ENCODE data around the gene GALNT11. TPM values are rescaled to one million over a fixed set of nuclear protein-coding genes. Genes with fewer than 3 reads are reported as not detected.
"Not testable (repeated sequence)": the region's sequence is repeated elsewhere in the genome, so short reads cannot be mapped to it uniquely, and the experiment has no call there.

GALNT11 gene
- total RNA-seq, 2 experiments from 2014 or later: 17.3 to 18.9 TPM

DNA sequence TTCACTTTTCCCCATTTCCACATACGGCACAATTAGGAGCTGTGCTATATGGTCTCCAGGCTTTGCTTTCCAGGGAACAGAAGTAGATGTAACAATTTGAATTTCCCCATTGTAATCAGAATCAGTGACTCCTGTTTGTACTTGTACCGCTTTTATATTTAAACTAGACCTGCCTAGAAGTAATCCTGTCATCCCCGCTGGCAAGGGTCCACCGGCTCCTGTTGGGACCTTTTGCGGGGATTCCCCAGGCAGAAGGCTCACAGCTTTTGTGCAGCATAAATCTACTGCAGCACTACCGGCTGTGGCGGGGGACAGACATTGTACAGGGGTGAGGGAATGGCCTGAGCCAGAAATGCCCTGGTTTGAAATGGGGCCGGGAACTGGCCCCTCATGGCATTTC, 17.6 kb downstream of the GALNT11 start:
- H3K9me3 Mint-ChIP-seq: peaks cover 58% of the 10 kb centered on the region
- peaks cover 18% of the 10 kb centered on the region for H3K4me1 Mint-ChIP-seq
- DNase-seq, H3K4me3 Mint-ChIP-seq, H3K27me3 Mint-ChIP-seq, H3K27ac Mint-ChIP-seq, POLR2A ChIA-PET: not testable (repeated sequence)
- CTCF ChIA-PET: interaction anchor here (0.7 kb wide), 1 partner anchor 80 kb away, joined by 4 read pairs; no protein-coding TSS in a partner anchor
- H3K36me3 Mint-ChIP-seq (ENCODE audit: low read depth): peaks cover 35% of the 10 kb centered on the region

DNA sequence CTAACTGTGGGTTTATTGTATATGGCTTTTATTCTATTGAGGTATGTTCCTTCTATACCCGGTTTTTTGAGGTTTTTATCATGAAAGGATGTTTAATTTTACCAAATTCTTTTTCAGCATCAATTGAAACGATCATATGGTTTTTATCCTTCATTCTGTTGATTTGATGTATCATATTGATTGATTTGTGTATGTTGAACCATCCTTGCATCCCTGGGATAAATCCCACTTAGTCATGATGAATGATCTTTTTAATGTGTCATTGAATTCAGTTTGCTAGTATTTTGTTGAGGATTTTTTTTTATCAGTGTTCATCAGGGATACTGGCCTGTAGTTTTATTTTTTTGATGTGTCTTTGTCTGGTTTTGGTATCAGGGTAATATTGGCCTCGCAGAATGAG, 19.4 kb downstream of the GALNT11 start:
- peaks cover 47% of the 10 kb centered on the region for H3K9me3 Mint-ChIP-seq
- H3K4me3 Mint-ChIP-seq, H3K27me3 Mint-ChIP-seq, CTCF ChIA-PET, H3K27ac Mint-ChIP-seq, POLR2A ChIA-PET, DNase-seq: not testable (repeated sequence)
- H3K4me1 Mint-ChIP-seq: peaks cover 18% of the 10 kb centered on the region
- peaks cover 23% of the 10 kb centered on the region for H3K36me3 Mint-ChIP-seq (ENCODE audit: low read depth)

DNA sequence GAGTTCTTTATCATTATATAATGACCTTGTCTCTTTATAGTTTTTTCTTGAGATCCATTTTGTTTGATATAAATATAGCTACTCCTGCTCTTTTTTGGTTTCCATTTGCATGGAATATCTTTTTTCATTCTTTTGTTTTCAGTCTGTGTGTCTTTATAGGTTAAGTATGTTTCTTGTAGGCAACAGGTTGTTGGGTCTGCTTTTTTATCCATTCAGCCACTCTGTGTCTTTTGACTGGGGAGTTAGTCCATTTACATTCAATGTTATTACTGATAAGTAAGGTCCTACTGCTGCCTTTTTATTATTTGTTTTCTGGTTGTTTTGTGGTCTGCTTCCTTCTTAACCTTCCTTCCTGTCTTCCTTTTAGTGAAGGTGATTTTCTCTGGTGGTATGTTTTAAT, 21.1 kb downstream of the GALNT11 start:
- Mint-ChIP-seq H3K36me3 (ENCODE audit: low read depth) (peaks cover 18% of the 10 kb centered on the region), H3K4me3 (no peak overlapping the region), H3K27me3 (no peaks in the 10 kb centered on the region), H3K9me3 (peaks cover 40% of the 10 kb centered on the region), H3K27ac (no peak overlapping the region), H3K4me1 (peaks cover 18% of the 10 kb centered on the region)
- POLR2A ChIA-PET: no interaction called here
- no peak for DNase-seq
- CTCF ChIA-PET: no interaction called here

DNA sequence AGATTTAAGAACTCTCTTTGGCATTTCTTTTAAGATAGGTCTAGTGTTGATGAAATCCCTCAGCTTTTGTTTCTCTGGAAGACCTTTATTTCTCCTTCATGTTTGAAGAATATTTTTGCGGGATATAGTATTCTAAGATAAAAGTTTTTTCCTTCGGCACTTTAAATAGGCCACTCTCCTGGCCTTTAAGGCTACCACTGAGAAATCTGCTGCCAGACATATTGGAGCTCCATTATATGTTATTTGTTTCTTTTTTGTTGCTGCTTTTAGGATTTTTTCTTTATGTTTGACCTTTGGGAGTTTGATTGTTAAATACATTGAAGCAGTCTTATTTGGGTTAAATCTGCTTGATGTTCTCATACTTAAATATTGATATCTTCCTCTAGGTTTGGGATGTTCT, 22.6 kb downstream of the GALNT11 start:
- Mint-ChIP-seq H3K27me3 (no peaks in the 10 kb centered on the region), H3K27ac (no peak overlapping the region), H3K9me3 (peaks cover 34% of the 10 kb centered on the region), H3K4me3 (no peak overlapping the region), H3K4me1 (peaks cover 18% of the 10 kb centered on the region), H3K36me3 (ENCODE audit: low read depth) (peaks cover 18% of the 10 kb centered on the region)
- POLR2A ChIA-PET: no interaction called here
- no peak for DNase-seq
- CTCF ChIA-PET: no interaction called here

DNA sequence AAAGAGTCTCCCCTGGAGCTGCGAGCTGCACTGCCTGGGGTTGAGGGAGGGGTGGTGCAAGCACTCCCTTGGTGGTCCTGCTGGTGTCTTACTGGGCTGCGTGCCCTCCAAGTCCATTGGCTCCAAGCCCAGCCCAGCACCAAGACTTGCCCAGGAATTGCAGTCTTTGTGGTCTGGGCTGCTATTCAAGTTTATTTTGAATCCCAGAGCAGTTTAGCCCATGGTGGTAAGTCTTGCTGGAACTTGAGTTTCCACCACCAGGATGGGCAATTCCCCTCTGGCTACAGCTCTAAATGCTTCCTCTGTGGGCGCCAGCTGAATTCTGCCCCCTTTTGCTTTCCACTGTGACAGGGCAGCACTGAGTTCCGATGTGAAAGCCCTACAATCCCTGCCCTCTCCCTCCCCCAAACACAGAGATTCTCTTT, 25.1 kb downstream of the GALNT11 start:
- DNase-seq: no peak
- POLR2A ChIA-PET: interaction anchor here (0.6 kb wide), 1 partner anchor 31 kb away, joined by 3 read pairs; no protein-coding TSS in a partner anchor
- peaks cover 14% of the 10 kb centered on the region for H3K9me3 Mint-ChIP-seq
- H3K27ac Mint-ChIP-seq: no peak overlapping the region
- CTCF ChIA-PET: no interaction called here
- H3K27me3 Mint-ChIP-seq: no peaks in the 10 kb centered on the region
- H3K4me3 Mint-ChIP-seq: no peak overlapping the region
- H3K4me1 Mint-ChIP-seq: peaks cover 13% of the 10 kb centered on the region
- H3K36me3 Mint-ChIP-seq (ENCODE audit: low read depth): peaks cover 10% of the 10 kb centered on the region

DNA sequence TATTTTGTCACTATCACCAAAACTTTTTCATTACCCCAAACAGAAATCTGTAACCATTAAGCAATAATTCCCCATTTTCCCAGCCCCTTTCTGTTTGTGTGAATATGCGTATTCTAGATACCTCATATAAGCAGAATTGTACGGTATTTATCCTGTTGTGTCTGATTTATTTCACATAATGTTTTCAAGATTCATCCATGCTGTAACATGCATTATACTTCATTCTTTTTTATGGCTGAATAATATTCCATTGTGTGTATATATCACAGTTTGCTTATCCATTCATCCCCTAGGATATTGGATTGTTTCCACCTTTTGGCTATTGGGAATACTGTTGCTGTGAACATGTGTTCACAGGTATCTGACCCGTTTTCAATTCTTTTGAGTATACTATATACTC, 26.5 kb downstream of the GALNT11 start:
- Mint-ChIP-seq H3K4me1 (no peaks in the 10 kb centered on the region), H3K4me3 (no peak overlapping the region), H3K9me3 (peaks cover 2% of the 10 kb centered on the region), H3K27me3 (no peaks in the 10 kb centered on the region), H3K36me3 (ENCODE audit: low read depth) (peaks cover 3% of the 10 kb centered on the region), H3K27ac (no peak overlapping the region)
- ChIA-PET POLR2A (no interaction called here), CTCF (no interaction called here)
- no peak for DNase-seq

DNA sequence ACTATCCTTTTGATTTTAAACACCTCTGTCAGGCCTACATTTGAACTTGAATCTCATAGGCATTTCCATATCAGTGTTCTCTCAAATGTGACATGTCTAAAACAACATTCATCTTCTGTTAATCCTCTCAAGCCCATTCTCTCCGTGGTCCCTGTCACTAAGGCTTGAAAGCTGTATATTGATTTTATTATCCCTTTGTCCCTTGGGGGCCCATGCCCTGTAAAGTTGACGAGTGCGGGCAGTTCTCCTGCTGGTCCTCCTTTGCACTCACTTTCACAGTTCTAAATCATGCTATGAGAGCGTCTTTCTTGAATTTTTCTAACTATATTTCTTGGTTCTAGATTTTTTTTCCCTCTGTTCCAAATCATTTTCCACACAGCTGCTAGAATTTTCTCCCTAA, 27.3 kb downstream of the GALNT11 start:
- H3K27me3 Mint-ChIP-seq: no peaks in the 10 kb centered on the region
- H3K4me1 Mint-ChIP-seq: no peaks in the 10 kb centered on the region
- H3K27ac Mint-ChIP-seq: no peak overlapping the region
- peaks cover 2% of the 10 kb centered on the region for H3K36me3 Mint-ChIP-seq (ENCODE audit: low read depth)
- no peak overlapping the region for H3K4me3 Mint-ChIP-seq
- DNase-seq: no peak
- H3K9me3 Mint-ChIP-seq: peaks cover 2% of the 10 kb centered on the region
- ChIA-PET CTCF (no interaction called here), POLR2A (no interaction called here)

DNA sequence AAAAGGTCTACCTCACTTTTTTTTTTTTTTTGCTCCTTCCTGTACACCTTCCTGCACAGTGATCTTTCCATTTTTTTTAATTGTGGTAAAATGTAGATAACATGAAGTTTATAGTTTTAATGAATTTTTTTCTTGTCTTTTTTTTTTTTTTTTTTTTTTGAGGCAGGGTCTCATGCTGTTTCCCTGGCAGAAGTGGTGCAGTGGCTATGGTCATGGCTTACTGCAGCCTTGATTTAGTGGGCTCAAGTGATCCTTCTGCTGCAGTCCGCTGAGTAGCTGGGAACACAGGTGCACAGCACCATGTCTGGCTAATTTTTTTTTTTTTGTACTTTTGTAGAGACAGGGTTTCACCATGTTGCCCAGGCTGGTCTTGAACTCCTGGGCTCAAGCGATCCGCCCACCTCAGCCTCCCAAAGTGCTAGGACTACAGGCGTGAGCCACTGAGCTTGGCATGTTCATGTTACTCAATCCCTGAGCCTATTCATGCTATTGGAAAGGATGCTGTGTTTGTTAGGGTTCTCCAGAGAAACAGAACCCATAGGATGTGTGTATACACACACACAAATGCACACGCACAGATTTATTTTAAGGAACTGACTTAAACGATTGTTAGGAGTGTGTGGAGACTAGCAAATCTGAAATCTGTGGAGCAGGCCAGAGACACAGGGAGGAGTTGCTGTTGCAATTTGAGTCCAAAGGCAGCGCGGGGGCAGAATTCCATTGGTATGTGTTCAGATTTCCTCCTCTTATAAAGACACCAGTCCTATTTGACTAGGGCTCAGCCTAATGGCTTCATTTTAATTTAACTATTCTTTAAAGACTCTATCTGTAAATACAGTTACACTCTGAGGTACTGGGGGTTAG, 29.1 kb downstream of the GALNT11 start:
- DNase-seq: no peak
- CTCF ChIA-PET: no interaction called here
- Mint-ChIP-seq H3K4me1 (no peaks in the 10 kb centered on the region), H3K27me3 (no peaks in the 10 kb centered on the region), H3K27ac (no peak overlapping the region), H3K4me3 (no peak overlapping the region), H3K9me3 (peaks cover 3% of the 10 kb centered on the region), H3K36me3 (ENCODE audit: low read depth) (peaks cover 2% of the 10 kb centered on the region)
- POLR2A ChIA-PET: no interaction called here

DNA sequence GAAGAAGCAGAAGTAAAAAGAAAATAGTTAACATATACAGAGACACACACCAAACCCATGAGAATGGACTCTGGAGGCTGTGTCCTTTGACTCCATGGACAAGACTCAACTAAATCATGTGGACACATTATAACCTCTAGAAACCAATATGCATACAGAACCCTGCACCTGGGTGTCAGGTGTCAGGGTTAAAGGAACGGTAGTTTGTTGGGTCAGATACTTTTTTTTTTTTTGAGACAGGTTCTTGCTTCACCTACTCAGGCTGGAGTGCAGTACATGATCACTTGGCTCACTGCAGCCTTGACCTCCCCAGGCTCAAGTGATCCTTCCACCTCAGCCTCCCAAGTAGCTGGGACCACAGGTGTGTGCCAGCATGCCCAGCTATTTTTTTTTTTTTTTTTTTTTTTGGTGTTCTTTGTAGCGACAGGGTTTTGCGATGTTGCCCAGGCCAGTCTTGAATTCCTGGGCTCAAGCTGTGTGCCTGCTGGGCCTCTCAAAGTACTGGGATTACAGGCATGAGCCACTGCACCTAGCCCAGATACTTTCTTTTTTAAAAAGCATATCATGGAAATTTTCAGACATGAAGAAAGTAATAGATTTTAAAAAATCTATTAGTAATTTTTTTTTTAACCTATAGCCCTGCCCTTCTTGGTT, 31.3 kb downstream of the GALNT11 start:
- Mint-ChIP-seq H3K9me3 (peaks cover 3% of the 10 kb centered on the region), H3K4me3 (no peak overlapping the region), H3K4me1 (no peaks in the 10 kb centered on the region), H3K27ac (no peak overlapping the region), H3K36me3 (ENCODE audit: low read depth) (peaks cover 5% of the 10 kb centered on the region), H3K27me3 (no peaks in the 10 kb centered on the region)
- ChIA-PET CTCF (no interaction called here), POLR2A (no interaction called here)
- no peak for DNase-seq

DNA sequence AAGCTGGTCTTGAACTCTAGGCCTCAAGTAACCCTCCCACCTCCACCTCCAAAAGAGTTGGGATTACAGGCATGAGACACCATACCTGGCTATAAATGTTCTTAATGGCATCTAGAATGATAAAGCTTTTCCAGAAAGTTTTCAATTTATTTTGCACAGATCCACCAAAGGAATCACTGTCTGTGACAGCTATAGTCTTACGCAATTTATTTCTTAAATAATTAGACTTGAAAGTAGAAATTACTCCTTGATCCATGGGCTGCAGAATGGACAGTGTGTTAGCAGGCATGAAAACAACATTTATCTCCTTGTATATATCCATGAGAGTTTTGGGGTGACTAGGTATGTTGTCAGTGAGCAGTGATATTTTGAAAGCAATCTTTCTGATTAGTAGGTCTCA, 33.8 kb downstream of the GALNT11 start:
- no peaks in the 10 kb centered on the region for H3K4me1 Mint-ChIP-seq
- H3K27ac Mint-ChIP-seq: no peak overlapping the region
- H3K4me3 Mint-ChIP-seq: no peak overlapping the region
- ChIA-PET CTCF (interaction anchor here (0.6 to 1.0 kb wide), 2 partner anchors 13 to 31 kb away, joined by 3 to 4 read pairs; no protein-coding TSS in a partner anchor), POLR2A (no interaction called here)
- DNase-seq: no peak
- H3K36me3 Mint-ChIP-seq (ENCODE audit: low read depth): peaks cover 16% of the 10 kb centered on the region
- H3K9me3 Mint-ChIP-seq: peaks cover 16% of the 10 kb centered on the region
- no peaks in the 10 kb centered on the region for H3K27me3 Mint-ChIP-seq

DNA sequence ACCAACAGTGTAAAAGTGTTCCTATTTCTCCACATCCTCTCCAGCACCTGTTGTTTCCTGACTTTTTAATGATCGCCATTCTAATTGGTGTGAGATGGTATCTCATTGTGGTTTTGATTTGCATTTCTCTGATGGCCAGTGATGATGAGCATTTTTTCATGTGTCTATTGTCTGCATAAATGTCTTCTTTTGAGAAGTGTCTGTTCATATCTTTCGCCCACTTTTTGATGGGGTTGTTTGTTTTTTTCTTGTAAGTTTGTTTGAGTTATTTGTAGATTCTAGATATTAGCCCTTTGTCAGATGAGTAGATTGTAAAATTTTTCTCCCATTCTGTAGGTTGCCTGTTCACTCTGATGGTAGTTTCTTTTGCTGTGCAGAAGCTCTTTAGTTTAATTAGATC, 35.6 kb downstream of the GALNT11 start:
- DNase-seq, H3K27ac Mint-ChIP-seq, POLR2A ChIA-PET, H3K4me1 Mint-ChIP-seq, H3K27me3 Mint-ChIP-seq, H3K4me3 Mint-ChIP-seq, CTCF ChIA-PET: not testable (repeated sequence)
- Mint-ChIP-seq H3K36me3 (ENCODE audit: low read depth) (peaks cover 16% of the 10 kb centered on the region), H3K9me3 (peaks cover 24% of the 10 kb centered on the region)

DNA sequence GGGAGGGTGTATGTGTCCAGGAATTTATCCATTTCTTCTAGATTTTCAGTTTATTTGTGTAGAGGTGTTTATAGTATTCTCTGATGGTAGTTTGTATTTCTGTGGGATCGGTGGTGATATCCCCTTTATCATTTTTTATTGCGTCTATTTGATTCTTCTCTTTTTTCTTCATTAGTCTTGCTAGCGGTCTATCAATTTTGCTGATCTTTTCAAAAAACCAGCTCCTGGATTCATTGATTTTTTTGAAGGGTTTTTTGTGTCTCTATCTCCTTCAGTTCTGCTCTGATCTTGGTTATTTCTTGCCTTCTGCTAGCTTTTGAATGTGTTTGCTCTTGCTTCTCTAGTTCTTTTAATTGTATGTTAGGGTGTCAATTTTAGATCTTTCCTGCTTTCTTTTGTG, 37.7 kb downstream of the GALNT11 start:
- H3K4me3 Mint-ChIP-seq, H3K4me1 Mint-ChIP-seq, POLR2A ChIA-PET, H3K27ac Mint-ChIP-seq, DNase-seq, H3K27me3 Mint-ChIP-seq, CTCF ChIA-PET: not testable (repeated sequence)
- peaks cover 24% of the 10 kb centered on the region for H3K36me3 Mint-ChIP-seq (ENCODE audit: low read depth)
- peaks cover 27% of the 10 kb centered on the region for H3K9me3 Mint-ChIP-seq

DNA sequence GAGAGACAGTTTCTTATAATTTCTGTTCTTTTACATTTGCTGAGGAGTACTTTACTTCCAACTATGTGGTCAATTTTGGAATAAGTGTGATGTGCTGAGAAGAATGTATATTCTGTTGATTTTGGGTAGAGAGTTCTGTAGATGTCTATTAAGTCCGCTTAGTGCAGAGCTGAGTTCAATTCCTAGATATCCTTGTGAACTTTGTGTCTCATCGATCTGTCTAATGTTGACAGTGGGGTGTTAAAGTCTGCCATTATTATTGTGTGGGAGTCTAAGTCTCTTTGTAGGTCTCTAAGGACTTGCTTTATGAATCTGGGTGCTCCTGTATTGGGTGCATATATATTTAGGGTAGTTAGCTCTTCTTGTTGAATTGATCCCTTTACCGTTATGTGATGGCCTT, 38.3 kb downstream of the GALNT11 start:
- Mint-ChIP-seq H3K9me3 (peaks cover 26% of the 10 kb centered on the region), H3K36me3 (ENCODE audit: low read depth) (peaks cover 24% of the 10 kb centered on the region)
- H3K4me3 Mint-ChIP-seq, CTCF ChIA-PET, H3K4me1 Mint-ChIP-seq, POLR2A ChIA-PET, DNase-seq, H3K27ac Mint-ChIP-seq, H3K27me3 Mint-ChIP-seq: not testable (repeated sequence)

All from activated CD4-positive, alpha-beta T cell treated with anti-CD3 and anti-CD28 coated beads, Interleukin-2, amount 10 ng/mL, durations not matched to agents 7 days and 5 days (primary cell).